ENCODE data around the gene PTPRU.

The PTPRU gene

DNA sequence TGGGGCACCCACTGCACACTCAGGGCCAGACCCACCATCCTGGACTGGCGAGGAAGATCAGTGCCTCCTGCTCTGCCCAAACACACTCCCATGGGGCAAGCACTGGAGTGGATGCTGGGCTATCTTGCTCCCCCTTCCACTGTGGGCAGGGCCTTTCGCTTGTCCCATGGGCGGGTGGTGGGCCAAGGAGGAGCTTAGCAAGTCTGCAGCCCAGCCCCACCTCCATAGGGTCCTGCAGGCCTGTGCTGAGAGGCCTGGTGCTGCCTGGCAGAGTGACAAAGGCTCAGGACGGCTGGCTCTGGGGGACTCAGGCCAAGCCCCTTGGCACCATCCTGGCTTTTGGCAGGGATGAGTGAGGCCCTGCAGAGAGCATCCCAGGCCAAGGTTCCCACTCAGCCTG lies 89.4 kb downstream of the PTPRU start:
- no peaks in the 10 kb centered on the region for H3K4me1 ChIP-seq (ENCODE audit: control insufficient read depth, insufficient read depth, low read length)
- ChIA-PET POLR2A (no interaction called here), CTCF (interaction anchor here (0.6 kb wide), 1 partner anchor 17 kb away, joined by 4 read pairs; no protein-coding TSS in a partner anchor)
- H3K9me3 ChIP-seq (ENCODE audit: control insufficient read depth, insufficient read depth, low read depth, low read length): no peaks in the 10 kb centered on the region
- H3K27ac ChIP-seq (ENCODE audit: extremely low read depth, low read depth, low read length): no peak overlapping the region
- H3K36me3 ChIP-seq (ENCODE audit: control insufficient read depth in 2 of 2, insufficient read depth in 1 of 2, low read length in 2 of 2): peaks cover 0 to 56% of the 10 kb centered on the region in 2 experiments; a peak in 2 of 3 replicates
- no peak overlapping the region for H3K4me3 ChIP-seq (ENCODE audit: low read depth, low read length)
- TF ChIP-seq ZNF37A (tag by site-specific recombination; IDR thresholded peaks at IDR 0.05): no peak
- no peak for TF ChIP-seq ZNF837 (tag by site-specific recombination; IDR thresholded peaks at IDR 0.05)
- TF ChIP-seq ZNF548 (tag by site-specific recombination; IDR thresholded peaks at IDR 0.05): no peak
- TF ChIP-seq TCF7L2 (IDR thresholded peaks at IDR 0.05; ENCODE audit: borderline replicate concordance, low read depth, low read length): no peak
- TF ChIP-seq ZNF785 (tag by site-specific recombination; IDR thresholded peaks at IDR 0.05): no peak
- TF ChIP-seq, protein P1, sequence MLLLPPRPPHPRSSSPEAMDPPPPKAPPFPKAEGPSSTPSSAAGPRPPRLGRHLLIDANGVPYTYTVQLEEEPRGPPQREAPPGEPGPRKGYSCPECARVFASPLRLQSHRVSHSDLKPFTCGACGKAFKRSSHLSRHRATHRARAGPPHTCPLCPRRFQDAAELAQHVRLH (tag by site-specific recombination; IDR thresholded peaks at IDR 0.05): no peak
- TF ChIP-seq ZNF341 (tag by site-specific recombination; IDR thresholded peaks at IDR 0.05; ENCODE audit: low read depth): no peak

DNA sequence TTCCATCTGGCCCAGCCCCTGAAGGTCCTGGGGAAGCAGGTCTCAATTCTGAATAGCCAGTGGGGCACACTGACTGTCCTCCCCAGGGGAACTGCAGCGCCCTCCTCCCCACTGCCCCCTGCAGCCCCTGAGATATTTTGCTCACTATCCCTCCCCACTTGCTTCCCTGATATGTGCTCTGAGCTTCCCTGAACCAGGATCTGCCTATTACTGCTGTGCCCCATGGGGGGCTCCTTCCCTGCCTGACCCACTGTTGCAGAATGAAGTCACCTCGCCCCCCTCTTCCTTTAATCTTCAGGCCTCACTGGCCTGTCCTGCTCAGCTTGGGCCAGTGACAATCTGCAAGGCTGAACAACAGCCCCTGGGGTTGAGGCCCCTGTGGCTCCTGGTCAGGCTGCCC lies 89.8 kb downstream of the PTPRU start:
- POLR2A ChIA-PET: no interaction called here
- CTCF ChIA-PET: interaction anchor here (0.6 kb wide), 1 partner anchor 17 kb away, joined by 4 read pairs; no protein-coding TSS in a partner anchor
- no peaks in the 10 kb centered on the region for H3K4me1 ChIP-seq (ENCODE audit: control insufficient read depth, insufficient read depth, low read length)

GRCh38 chr1:29327223-29327935 lies 91.1 kb downstream of the PTPRU start:
- Histone ChIP-seq H3K4me3 (ENCODE audit: low read depth, low read length) (no peak overlapping the region), H3K9me3 (ENCODE audit: control insufficient read depth, insufficient read depth, low read depth, low read length) (no peaks in the 10 kb centered on the region), H3K4me1 (ENCODE audit: control insufficient read depth, insufficient read depth, low read length) (no peaks in the 10 kb centered on the region), H3K27ac (ENCODE audit: extremely low read depth, low read depth, low read length) (no peak overlapping the region), H3K36me3 (ENCODE audit: control insufficient read depth in 2 of 2, insufficient read depth in 1 of 2, low read length in 2 of 2) (peaks cover 0 to 43% of the 10 kb centered on the region in 2 experiments; a peak in 1 of 3 replicates)
- CTCF ChIA-PET: interaction anchor here (0.7 to 1.0 kb wide), 2 partner anchors 376 to 1224 kb away, joined by 3 to 5 read pairs; no protein-coding TSS in a partner anchor
- TF ChIP-seq ZNF121 (tag by site-specific recombination; IDR thresholded peaks at IDR 0.05) (no peak), PRDM10 (tag by site-specific recombination; IDR thresholded peaks at IDR 0.05) (no peak), ZNF624 (tag by site-specific recombination; IDR thresholded peaks at IDR 0.05) (no peak), REPIN1 (tag by site-specific recombination; IDR thresholded peaks at IDR 0.05; ENCODE audit: low read depth) (no peak), ZNF664 (tag by site-specific recombination; IDR thresholded peaks at IDR 0.05) (no peak), SP7 (tag by site-specific recombination; IDR thresholded peaks at IDR 0.05) (no peak), ZNF585B (tag by site-specific recombination; IDR thresholded peaks at IDR 0.05) (no peak), ZNF596 (tag by site-specific recombination; IDR thresholded peaks at IDR 0.05) (no peak), BCL11B (tag by site-specific recombination; IDR thresholded peaks at IDR 0.05; ENCODE audit: low read depth) (no peak), ZNF561 (tag by site-specific recombination; IDR thresholded peaks at IDR 0.05; ENCODE audit: borderline replicate concordance) (no peak)
- TF ChIP-seq, protein P2, sequence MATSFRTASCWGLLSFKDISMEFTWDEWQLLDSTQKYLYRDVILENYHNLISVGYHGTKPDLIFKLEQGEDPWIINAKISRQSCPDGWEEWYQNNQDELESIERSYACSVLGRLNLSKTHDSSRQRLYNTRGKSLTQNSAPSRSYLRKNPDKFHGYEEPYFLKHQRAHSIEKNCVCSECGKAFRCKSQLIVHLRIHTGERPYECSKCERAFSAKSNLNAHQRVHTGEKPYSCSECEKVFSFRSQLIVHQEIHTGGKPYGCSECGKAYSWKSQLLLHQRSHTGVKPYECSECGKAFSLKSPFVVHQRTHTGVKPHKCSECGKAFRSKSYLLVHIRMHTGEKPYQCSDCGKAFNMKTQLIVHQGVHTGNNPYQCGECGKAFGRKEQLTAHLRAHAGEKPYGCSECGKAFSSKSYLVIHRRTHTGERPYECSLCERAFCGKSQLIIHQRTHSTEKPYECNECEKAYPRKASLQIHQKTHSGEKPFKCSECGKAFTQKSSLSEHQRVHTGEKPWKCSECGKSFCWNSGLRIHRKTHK (tag by site-specific recombination; IDR thresholded peaks at IDR 0.05): no peak
- POLR2A ChIA-PET: no interaction called here

More for the DNA sequence above, 89.8 kb downstream of the PTPRU start:
- H3K9me3 ChIP-seq (ENCODE audit: control insufficient read depth, insufficient read depth, low read depth, low read length): no peaks in the 10 kb centered on the region
- peaks cover 0 to 51% of the 10 kb centered on the region in 2 experiments; a peak in 1 of 3 replicates for H3K36me3 ChIP-seq (ENCODE audit: control insufficient read depth in 2 of 2, insufficient read depth in 1 of 2, low read length in 2 of 2)
- no peak overlapping the region for H3K4me3 ChIP-seq (ENCODE audit: low read depth, low read length)
- no peak overlapping the region for H3K27ac ChIP-seq (ENCODE audit: extremely low read depth, low read depth, low read length)
- TF ChIP-seq ZIC2 (tag by site-specific recombination; IDR thresholded peaks at IDR 0.05): peak; percentile 87
- peak; percentile 34; the same call in 1 of the 2 replicates for TF ChIP-seq GLIS2 (tag by site-specific recombination; IDR thresholded peaks at IDR 0.05)
- peak; percentile 57 for TF ChIP-seq GLIS1 (tag by site-specific recombination; IDR thresholded peaks at IDR 0.05)
- TF ChIP-seq ZNF112 (tag by site-specific recombination; IDR thresholded peaks at IDR 0.05): no peak
